Measurements from ENCODE around the gene RXRB. TPM values are rescaled to one million over a fixed set of nuclear protein-coding genes. Genes with fewer than 3 reads are reported as not detected.

Gene RXRB
- total RNA-seq, 1 donor from 2014 or later, result 18.7 TPM

GRCh38 chr6:33211666-33212422, 11.4 kb upstream of the RXRB start:
- no peak for DNase-seq (ENCODE audit: low read depth in 2 of 2)

GRCh38 chr6:33211136-33211535, 10.7 kb upstream of the RXRB start:
- DNase-seq (ENCODE audit: low read depth in 2 of 2), result no peak

GRCh38 chr6:33209856-33210255, 9.4 kb upstream of the RXRB start:
- no peak for DNase-seq (ENCODE audit: low read depth in 2 of 2)

GRCh38 chr6:33208091-33208967, 7.9 kb upstream of the RXRB start, which contains the start of gene RING1:
TSS of gene RING1 (plus strand) at chr6:33208500. CDS start at chr6:33208823, 323 bp downstream.
- DNase-seq (ENCODE audit: low read depth in 2 of 2), result peak in 1 of 2 donors; percentile 81

GRCh38 chr6:33207552-33208090, 7.2 kb upstream of the RXRB start:
- peak in 1 of 2 donors; percentile 57 for DNase-seq (ENCODE audit: low read depth in 2 of 2)

DNA sequence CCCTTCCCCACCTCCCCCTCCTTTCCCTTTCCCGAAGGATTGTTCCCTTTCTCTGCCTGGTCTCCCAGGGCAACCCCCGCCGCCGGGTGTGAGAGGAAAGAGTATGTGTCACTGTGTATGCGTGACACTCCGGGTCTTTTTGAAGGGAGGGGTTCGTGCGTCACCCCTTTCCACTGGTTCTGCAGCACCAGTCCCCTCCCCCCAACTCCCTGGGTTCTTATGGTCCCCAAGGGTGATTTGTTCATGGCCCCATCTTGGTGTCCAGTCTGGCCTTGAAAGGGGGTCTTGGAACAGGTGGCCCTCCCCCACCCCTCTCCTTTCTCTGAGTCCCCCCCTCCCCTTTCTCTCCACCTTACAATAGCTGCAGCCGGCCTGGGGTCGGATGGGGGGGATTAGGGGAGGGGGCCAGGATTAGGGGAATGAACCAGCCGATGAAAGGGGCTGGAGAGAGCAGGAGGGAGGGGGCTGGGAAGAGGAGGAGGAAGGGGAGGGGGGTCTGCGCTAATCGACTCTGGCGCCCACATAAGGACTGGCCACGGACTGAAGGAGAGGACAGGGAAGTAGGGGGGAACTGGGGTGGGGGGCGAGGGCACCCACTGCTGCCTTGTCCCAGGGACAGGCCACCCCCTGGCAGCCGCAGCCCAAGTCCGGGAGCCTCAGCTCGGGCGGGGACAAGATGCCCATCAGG, 6.5 kb upstream of the RXRB start:
- peak in 1 of 2 donors; percentile 69 for DNase-seq (ENCODE audit: low read depth in 2 of 2)

DNA sequence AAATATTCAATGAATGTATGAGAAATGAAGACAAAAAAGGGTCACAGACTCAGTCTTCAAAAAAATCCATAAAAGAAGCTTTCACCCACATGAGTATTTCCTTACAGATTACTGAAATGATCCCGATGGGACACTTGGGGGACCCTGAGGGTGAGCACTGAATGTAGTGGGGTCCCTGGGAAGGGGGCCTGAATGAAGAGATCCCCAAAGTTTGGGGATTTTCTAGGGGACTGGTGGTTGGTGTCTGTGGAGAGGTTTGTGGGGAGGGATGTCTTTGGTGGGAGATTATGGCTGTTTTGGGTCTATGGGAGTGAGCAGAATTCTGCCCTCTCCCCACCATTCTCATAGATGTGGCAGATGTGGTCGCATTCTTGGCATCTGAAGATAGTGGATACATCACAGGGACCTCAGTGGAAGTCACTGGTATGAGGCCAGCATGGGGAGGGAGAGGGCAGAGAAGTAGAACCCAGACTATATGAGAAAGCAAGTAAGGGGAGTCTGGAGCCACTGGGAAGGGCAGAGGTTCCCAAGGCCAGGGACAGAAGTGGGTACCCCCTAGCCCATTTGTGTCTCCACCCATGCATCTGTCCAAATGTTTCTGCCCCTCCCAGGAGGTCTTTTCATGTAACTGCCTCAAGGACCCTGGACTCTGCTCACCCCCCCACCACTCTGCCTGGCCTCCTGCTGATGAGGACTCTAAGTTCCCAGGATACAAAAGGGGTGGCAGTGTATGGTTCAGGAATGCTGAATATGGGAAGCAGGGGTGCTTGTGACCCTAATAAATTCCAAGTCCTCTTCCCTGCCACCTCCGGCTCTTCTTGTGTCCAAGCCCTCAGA, 5.8 kb upstream of the RXRB start:
- DNase-seq (ENCODE audit: low read depth in 2 of 2), result no peak

DNA sequence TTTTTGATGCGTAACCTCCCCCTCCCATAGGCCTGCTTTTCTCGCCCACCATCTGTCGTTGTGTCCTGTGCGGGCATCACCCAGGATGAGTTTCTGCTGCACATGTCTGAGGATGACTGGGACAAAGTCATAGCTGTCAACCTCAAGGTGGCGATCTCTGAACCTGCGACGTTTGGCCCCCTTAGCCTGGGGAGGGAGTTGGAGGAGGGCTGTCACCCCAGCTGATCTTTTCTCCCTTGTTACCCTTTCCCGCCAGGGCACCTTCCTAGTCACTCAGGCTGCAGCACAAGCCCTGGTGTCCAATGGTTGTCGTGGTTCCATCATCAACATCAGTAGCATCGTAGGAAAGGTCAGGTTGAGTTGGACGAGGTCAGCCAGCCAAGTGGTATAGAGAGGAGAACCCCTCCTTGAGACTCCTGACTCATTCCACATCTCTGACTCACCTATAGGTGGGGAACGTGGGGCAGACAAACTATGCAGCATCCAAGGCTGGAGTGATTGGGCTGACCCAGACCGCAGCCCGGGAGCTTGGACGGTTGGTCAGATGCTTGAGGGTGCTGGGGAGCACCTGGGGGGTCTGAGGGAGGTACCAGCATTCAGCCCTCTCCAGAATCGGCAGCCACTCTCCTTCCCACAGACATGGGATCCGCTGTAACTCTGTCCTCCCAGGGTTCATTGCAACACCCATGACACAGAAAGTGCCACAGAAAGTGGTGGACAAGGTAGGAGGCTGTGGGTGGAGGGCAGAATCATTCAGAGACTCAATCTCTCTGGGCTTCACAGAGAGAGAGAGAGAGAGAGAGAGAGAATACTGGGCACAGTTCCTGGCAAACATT, 4.9 kb upstream of the RXRB start:
- DNase-seq (ENCODE audit: low read depth in 2 of 2), result no peak

DNA sequence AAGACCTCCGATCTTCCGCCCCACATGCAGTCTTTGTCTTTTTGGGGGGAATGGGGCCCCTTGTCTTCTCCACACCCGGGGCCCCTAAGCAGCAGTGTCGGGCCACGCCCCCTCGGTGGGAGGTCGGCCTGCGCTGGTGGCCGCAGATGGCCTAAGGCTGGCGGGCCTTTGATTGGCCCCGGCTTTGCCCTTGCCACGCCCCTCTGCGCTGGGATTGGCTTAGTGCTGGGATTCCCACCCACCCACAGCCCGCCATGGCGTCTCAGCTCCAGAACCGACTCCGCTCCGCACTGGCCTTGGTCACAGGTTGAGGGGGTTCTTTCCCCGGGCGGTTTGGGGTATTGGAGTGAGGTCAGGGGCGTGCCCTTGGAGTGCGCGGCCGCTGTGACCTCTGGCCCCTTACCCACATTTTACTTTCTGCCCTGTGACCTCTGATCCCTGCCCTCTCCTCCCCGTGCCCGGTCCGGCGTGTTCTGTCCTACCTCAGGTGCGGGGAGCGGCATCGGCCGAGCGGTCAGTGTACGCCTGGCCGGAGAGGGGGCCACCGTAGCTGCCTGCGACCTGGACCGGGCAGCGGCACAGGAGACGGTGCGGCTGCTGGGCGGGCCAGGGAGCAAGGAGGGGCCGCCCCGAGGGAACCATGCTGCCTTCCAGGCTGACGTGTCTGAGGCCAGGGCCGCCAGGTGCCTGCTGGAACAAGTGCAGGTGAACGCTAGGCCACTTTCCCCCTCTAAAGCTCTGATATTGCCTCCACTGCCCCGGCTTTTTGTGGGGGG, 4.1 kb upstream of the RXRB start, which contains the start of gene HSD17B8:
Gene HSD17B8 (plus strand): TSS at position 241 of the 776 bp plus-strand sequence. CDS start 14 bp downstream, at position 255.
- DNase-seq (ENCODE audit: low read depth in 2 of 2), result peak; percentile 74 to 93

- no peak for DNase-seq (ENCODE audit: low read depth in 2 of 2)
Observed at GRCh38 chr6:33204165-33204414, 3.6 kb upstream of the RXRB start.

DNA sequence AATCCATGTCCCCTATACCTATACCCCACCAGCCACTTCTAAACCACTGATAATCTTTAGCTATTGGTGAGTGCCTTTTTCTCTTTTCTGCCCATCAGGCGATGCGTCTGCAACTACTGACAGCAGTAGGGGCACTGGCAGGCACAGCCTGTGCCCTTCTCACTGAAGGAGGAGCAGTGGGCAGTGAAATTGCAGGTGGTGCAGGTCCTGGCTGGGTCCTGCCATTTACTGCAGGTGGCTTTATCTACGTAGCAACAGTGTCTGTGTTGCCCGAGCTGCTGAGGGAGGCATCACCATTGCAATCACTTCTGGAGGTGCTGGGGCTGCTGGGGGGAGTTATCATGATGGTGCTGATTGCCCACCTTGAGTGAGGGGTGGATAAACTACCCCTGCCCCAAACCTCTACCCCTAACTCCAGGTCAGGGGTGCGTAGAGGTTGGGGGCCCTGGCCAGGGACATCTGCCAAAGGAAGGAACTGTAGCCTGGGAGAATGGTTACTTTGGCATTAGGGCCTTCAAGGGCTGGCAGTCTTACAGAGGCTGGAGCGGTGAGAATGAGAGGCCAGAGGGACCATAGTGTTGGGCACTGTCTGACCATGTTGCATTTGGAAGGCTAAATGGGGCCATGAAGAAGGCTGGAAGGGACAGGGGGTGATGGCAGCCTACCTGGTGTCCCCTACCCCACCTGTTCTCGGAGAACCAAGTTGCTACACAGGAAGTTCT, 3.1 kb upstream of the RXRB start:
- no peak for DNase-seq (ENCODE audit: low read depth in 2 of 2)

DNA sequence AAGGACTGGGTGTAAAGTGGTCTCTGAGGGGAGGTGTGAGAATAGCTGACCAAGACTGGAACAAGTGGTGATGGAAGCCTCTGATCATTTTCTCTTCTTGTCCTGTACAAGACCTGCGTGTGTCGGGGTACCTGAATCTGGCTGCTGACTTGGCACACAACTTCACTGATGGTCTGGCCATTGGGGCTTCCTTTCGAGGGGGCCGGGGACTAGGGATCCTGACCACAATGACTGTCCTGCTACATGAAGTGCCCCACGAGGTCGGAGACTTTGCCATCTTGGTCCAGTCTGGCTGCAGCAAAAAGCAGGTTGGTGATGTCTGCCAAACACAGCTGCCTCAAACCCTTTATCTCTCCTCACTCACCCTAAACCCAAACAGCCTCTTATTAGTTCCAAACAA, 2.3 kb upstream of the RXRB start:
- DNase-seq (ENCODE audit: low read depth in 2 of 2), result no peak

GRCh38 chr6:33201935-33202334, 1.5 kb upstream of the RXRB start:
- no peak for DNase-seq (ENCODE audit: low read depth in 2 of 2)

DNA sequence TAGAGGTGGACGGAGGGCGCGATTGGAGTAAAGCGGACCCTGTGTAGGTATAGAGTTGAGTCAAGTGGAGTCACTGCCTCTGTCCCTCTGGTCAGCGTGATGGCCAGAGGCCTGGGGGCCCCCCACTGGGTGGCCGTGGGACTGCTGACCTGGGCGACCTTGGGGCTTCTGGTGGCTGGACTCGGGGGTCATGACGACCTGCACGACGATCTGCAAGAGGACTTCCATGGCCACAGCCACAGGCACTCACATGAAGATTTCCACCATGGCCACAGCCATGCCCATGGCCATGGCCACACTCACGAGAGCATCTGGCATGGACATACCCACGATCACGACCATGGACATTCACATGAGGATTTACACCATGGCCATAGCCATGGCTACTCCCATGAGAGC, 681 bp upstream of the RXRB start:
- DNase-seq (ENCODE audit: low read depth in 2 of 2), result peak in 1 of 2 donors; percentile 49

DNA sequence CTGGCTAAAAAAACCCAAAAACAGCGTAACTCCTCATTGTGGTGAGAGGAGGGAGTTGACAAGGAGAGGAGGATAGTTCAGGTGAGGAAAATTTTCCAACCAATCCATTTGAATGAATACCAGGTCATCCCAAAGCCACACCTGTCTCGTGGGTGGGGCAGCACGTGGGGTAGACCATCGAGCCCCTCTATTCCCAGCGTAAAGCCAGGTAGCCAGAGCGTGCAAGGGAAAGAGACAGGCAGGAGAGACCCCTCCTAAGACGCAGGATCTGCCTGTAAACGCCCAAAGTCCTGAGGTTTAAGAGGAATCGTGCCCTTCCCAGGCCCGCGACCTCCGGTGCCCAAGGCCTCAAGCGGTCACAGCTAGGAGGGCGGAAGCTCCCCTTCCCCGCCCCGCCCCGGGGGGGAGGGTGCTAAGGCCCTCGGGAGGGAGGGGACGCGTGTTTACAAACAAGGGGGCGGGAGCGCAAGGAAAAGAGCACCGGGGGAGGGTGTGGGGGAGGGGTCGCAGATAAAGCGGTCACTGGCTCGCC, 712 bp downstream of the RXRB start:
- DNase-seq (ENCODE audit: low read depth in 2 of 2), result peak in 1 of 2 donors; percentile 67

GRCh38 chr6:33198853-33199436, 1.5 kb downstream of the RXRB start:
- DNase-seq (ENCODE audit: low read depth in 2 of 2), result no peak

DNA sequence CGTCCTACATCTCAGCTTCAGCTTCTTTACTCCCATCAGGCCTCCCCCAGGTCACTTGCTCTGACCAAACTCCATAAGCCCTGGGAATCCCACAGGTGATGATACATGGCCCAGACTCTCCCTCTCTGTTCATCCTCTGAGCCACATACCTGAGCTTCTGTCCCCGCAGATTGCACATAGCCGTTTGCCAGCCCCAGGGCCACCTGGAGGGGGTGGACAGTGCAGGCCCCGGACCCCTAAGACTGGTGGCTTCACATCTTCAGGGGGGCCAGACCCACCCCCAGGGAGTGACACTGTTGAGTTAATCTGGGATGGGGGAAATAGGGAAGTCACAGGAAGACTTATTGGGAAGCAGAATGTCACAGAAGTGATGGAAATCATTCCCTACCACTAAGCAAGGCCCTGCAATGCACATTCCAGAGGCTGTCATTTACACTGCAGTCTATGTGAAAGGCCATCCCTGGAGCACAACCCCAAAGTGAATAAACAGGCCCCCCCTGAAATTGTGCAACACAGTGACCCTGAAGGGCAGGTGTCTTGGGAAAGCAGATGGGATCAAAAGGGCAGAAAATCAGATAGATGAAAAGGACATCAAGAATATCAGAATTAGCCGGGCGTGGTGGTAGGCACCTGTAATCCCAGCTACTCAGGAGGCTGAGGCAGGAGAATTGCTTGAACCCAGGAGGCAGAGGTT, 2.2 kb downstream of the RXRB start:
- DNase-seq (ENCODE audit: low read depth in 2 of 2), result no peak
